ENCODE data around the gene STX8. TPM values are rescaled to one million over a fixed set of nuclear protein-coding genes. Genes with fewer than 3 reads are reported as not detected.

STX8 gene
- polyA plus RNA-seq, 1 experiment: 44.7 TPM

- Histone ChIP-seq H3K36me3 (ENCODE audit: control insufficient read depth, insufficient read depth, low read length) (no peaks in the 10 kb centered on the region; the same call in 1 of the 2 replicates), H3K4me3 (ENCODE audit: low read depth, low read length) (no peak overlapping the region), H3K27me3 (ENCODE audit: control insufficient read depth, insufficient read depth, low read length) (no peaks in the 10 kb centered on the region)
- CTCF ChIA-PET: no interaction called here
- POLR2A ChIA-PET: no interaction called here
- no peak for DNase-seq (ENCODE audit: low read depth)
- no peak for TF ChIP-seq CTCF (IDR thresholded peaks at IDR 0.05; ENCODE audit: insufficient read depth, low read depth, low read length)
Measured at GRCh38 chr17:9324864-9325263, 250.8 kb downstream of the STX8 start.

- ChIA-PET CTCF (no interaction called here), POLR2A (no interaction called here)
- no peaks in the 10 kb centered on the region; the same call in 1 of the 2 replicates for H3K36me3 ChIP-seq (ENCODE audit: control insufficient read depth, insufficient read depth, low read length)
- H3K27me3 ChIP-seq (ENCODE audit: control insufficient read depth, insufficient read depth, low read length): no peaks in the 10 kb centered on the region
- no peak for TF ChIP-seq CTCF (IDR thresholded peaks at IDR 0.05; ENCODE audit: insufficient read depth, low read depth, low read length)
- DNase-seq (ENCODE audit: low read depth): no peak
- no peak overlapping the region for H3K4me3 ChIP-seq (ENCODE audit: low read depth, low read length)
Measured at GRCh38 chr17:9322326-9322725, 253.3 kb downstream of the STX8 start.

GRCh38 chr17:9321890-9322289, 253.7 kb downstream of the STX8 start:
- ChIA-PET CTCF (no interaction called here), POLR2A (no interaction called here)
- H3K36me3 ChIP-seq (ENCODE audit: control insufficient read depth, insufficient read depth, low read length): no peaks in the 10 kb centered on the region; the same call in 1 of the 2 replicates
- no peak for DNase-seq (ENCODE audit: low read depth)
- no peak overlapping the region for H3K4me3 ChIP-seq (ENCODE audit: low read depth, low read length)
- no peaks in the 10 kb centered on the region for H3K27me3 ChIP-seq (ENCODE audit: control insufficient read depth, insufficient read depth, low read length)
- no peak for TF ChIP-seq CTCF (IDR thresholded peaks at IDR 0.05; ENCODE audit: insufficient read depth, low read depth, low read length)

- Histone ChIP-seq H3K36me3 (ENCODE audit: control insufficient read depth, insufficient read depth, low read length) (no peaks in the 10 kb centered on the region), H3K4me3 (ENCODE audit: low read depth, low read length) (no peak overlapping the region), H3K27me3 (ENCODE audit: control insufficient read depth, insufficient read depth, low read length) (no peaks in the 10 kb centered on the region)
- no peak for DNase-seq (ENCODE audit: low read depth)
- no peak for TF ChIP-seq CTCF (IDR thresholded peaks at IDR 0.05; ENCODE audit: insufficient read depth, low read depth, low read length)
- ChIA-PET CTCF (no interaction called here), POLR2A (no interaction called here)
Measured at GRCh38 chr17:9315360-9315759, 260.3 kb downstream of the STX8 start.

- no peak for DNase-seq (ENCODE audit: low read depth)
- CTCF ChIA-PET: interaction anchor here (0.6 to 0.7 kb wide), 2 partner anchors 23 to 863 kb away, joined by 3 read pairs; no protein-coding TSS in a partner anchor
- POLR2A ChIA-PET: no interaction called here
- no peaks in the 10 kb centered on the region for H3K27me3 ChIP-seq (ENCODE audit: control insufficient read depth, insufficient read depth, low read length)
- TF ChIP-seq CTCF (IDR thresholded peaks at IDR 0.05; ENCODE audit: insufficient read depth, low read depth, low read length): no peak
- H3K36me3 ChIP-seq (ENCODE audit: control insufficient read depth, insufficient read depth, low read length): no peaks in the 10 kb centered on the region
- no peak overlapping the region for H3K4me3 ChIP-seq (ENCODE audit: low read depth, low read length)
Measured at GRCh38 chr17:9313346-9313745, 262.3 kb downstream of the STX8 start.
